GM19324 (cell line): ENCODE data around the gene PITPNM1.
"Not testable (repeated sequence)": the region's sequence is repeated elsewhere in the genome, so short reads cannot be mapped to it uniquely, and the experiment has no call there.

ENCODE experiments used
- ATAC-seq: cut with Tn5 transposase; IDR thresholded peaks from one replicate; pipeline ENCODE4 v1.9.1; 2021; ENCODE audit warnings: mild to moderate bottlenecking, moderate library complexity; ENCODE audit not compliant: unreplicated experiment, low FRiP score

PITPNM1 gene

DNA sequence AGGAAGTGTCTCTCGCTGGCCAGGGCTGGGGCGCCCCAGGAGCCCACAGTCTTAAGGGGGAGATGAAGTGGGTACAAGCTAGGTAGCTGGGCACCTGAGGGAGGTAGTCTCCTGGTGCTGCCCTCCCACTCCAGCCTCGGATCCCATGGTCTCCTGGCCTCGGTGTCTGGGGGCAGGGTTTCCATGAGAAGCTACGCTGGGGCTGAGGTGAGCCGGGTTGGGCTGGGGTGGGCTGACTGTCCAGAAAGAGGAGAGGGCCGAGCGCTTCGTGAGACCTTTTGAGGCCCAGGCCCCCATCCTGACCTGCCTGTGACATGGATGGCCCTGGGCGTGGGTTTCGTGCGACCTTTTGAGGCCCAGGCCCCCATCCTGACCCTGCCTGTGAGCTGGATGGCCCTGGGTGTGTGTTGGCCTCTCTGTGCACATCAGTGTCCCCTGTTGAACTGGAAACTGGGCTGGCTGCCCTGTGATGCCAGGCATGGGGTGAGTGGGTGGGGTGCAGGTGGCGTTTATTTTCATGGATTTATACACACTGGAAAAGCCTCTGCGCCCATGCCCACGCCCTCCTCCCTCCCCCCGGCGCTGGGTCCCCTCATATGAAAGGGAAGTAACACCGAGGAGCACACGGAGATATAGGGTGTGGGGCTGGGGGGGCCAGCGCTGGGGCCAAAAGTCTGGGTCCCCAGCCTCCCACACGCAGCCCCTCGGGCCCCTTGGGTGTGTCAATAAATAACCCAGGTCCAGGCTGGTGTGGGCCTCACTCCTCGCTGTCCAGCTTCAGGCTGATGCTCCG lies 13.7 kb downstream of the PITPNM1 start:
- no peak for ATAC-seq

DNA sequence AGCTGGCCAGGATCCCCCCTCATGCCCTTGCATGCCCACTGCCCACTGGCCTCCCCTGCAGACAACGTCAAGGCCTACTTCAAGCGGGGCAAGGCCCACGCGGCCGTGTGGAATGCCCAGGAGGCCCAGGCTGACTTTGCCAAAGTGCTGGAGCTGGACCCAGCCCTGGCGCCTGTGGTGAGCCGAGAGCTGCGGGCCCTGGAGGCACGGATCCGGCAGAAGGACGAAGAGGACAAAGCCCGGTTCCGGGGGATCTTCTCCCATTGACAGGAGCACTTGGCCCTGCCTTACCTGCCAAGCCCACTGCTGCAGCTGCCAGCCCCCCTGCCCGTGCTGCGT lies 14.5 kb downstream of the PITPNM1 start:
- no peak for ATAC-seq

DNA sequence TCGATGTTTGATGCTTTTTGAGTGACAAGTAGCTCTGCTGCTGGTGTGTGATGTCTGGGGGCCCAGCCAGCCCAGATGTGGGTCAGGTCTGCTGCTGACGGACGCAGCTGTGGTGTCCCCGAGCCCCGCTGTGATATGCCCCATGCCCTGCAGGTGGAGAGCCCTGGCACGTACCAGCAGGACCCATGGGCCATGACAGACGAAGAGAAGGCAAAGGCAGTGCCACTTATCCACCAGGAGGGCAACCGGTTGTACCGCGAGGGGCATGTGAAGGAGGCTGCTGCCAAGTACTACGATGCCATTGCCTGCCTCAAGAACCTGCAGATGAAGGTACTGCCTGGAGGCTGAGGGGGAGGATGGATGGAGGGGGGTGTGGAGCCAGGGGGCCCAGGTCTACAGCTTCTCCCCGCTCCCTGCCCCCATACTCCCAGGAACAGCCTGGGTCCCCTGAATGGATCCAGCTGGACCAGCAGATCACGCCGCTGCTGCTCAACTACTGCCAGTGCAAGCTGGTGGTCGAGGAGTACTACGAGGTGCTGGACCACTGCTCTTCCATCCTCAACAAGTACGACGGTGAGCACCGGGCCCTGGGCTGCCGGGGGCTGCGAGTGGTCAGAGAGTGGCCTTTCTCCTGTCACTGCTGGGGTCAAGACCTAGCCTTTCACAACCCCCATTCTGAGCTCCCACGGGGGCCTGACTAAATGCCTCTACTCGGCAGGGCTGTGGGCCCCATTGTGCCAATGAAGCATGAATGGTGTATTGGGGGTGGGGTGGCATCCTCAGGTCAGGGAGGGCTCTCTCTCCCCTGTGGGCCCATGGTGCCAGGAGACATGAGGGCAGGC lies 15.1 kb downstream of the PITPNM1 start:
- ATAC-seq, result no peak

DNA sequence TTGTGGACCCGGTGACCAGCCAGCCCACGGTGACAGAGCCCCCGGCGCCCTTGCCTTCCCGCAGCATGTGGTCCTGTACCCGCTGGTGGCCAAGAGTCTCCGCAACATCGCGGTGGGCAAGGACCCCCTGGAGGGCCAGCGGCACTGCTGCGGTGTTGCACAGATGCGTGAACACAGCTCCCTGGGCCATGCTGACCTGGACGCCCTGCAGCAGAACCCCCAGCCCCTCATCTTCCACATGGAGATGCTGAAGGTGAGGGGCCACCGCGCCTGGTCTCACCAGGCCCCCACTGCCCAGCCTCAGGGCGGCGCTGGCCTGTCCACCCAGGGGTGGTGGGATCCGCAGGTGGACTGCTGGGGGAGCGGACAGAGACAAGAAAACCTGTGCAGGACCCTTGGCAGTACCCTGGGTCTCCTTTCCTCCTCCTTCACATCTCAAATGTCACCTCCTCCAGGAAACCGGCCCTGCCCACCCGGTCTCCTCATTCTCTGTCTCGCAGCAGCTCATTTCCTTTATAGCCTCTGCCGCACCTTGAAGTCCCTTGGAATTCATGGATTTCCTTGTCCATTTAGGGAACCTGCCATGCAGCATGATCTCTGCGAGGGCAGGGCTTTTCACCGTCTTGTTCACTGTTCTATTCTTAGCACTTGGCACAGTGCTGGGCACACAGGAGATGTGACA lies 15.8 kb downstream of the PITPNM1 start:
- no peak for ATAC-seq

DNA sequence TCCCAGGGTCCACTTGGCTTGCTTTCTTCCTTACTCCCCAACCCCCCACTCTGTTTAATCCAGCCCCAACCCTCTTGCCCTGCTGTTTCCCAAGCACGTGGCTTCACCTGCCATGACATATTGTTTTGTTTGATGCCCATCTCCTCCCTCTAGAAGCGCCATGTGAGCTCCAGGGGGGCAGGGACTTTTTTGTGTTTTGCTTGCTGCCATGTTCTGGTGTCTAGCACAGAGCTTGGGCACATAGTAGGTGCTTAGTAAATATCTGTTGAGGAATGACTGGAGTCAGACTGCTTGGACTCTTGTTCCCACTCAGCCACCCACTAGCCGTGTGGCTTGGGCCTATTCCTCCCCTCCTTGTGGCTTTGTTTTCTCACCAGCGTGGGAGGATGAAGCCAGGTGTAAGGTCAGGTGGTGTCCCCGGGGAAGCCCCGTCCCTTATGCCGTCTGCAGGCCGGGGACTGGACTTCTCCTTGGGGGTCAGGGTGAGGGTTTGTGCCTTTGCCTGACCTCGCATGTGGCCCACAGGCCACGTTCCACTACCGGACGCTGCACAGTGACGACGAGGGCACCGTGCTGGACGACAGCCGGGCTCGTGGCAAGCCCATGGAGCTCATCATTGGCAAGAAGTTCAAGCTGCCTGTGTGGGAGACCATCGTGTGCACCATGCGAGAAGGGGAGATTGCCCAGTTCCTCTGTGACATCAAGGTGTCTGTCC lies 18.5 kb downstream of the PITPNM1 start:
- no peak for ATAC-seq

- ATAC-seq, result not testable (repeated sequence)
These were observed 19.2 kb downstream of the PITPNM1 start for GRCh38 chr11:67485873-67486361.

DNA sequence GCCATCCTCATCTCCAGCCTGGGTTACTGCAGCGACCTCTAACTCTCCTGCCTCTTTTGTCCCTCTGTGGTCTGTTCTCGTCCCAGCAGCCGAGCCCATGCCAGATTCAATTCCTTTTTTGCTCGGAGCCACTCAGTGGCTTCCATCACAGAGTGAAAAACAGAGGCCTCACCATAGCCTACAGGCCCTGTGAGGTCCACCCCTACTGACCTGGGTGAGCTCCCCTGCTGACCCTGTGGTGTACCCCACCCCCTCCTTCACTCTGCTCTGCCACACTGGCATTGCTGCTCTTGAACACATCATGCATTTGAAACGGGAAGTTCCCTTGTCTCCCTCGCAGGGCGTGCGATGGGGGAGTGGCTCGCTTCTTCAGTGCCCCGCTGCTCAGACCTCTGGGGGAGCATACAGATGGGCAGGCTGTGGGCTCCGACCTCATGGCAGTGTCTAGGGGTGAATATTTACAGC lies 20.3 kb downstream of the PITPNM1 start:
- ATAC-seq, result no peak

DNA sequence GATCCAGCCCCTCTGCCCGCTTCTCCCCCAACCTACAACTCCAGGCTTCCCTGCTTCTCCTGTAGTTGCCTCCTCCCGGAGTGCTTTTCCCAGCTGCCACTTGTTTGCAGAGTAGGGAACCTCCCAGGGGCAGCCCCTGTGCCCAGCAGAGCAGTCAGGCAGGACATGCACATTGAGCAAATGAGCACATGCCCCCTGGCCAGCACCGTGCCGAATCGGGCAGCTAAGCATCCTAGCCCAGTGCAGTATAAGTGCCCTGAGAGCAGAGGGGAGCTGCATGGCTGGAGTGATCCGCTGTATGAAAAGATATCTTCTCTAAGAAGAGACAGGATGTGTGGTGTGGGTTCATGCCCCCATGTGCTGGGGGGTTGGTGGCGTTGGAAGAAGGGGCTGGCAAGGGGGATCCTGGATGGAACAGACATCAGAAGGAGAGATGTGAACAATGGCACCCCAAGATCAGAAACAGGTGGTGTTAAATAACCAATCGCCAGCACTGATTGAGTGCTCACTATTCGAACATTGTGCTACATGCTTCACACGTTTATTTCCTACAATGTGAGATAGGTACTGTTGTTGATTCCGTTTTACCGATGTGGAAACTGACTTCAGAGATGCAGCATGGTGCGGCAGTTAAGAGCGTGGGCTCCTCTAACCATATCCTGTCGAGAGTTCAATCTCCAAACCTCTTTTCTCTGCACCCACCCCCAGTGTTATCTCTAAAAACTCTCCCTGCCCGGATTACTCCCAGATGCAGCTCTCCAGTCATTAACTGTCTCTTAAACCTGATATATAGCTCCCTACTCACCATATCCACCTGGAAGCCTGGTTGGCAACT lies 21.1 kb downstream of the PITPNM1 start:
- ATAC-seq, result no peak

DNA sequence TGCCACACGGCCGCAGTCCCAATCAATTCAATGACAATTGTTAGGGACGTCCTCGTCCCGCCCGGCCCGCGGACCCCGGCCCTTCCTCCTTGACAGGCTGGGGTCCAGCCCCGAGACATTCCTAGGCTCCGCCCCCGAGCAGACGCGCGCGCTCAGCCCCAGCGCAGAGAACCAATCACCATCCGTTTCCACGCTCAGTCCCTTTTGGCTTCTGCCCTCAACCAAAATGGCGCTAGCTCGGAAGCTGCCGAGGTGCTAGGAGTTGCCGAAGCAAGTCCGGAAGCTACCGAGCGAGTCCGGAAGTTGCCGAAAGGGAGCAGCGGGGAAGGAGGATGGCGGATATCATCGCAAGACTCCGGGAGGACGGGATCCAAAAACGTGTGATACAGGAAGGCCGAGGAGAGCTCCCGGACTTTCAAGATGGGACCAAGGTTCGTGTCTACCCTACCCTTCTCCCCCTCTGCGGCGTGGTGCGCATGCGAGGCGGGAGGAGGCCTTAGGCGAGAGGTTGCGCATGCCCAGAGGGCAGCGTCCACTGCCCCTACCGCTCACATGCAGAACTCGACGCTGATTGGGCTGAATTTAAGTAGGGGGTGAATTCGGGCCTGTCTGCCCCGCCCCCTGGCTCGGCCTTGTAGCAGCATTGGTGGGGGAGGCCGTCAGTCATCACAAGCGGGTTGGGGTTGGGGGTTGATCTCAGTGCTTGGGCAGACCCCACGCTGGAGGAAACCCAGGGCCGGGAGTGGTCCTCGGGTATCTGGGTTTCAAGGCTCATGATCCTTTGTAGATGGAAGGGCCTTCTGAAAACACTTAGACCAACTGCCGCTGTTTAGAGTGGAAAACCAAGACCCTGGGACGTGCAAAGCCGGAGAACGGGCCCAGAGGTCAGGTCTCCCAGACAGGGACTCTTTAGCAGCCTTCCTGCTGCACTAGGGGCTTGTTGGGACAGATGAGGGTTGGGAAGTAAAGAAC lies 22.1 kb downstream of the PITPNM1 start, which contains the start of gene AIP:
Gene AIP (plus strand): TSS at position 200 of the 972 bp plus-strand sequence. CDS start 133 bp downstream, at position 333.
- ATAC-seq, result peak; percentile 82

DNA sequence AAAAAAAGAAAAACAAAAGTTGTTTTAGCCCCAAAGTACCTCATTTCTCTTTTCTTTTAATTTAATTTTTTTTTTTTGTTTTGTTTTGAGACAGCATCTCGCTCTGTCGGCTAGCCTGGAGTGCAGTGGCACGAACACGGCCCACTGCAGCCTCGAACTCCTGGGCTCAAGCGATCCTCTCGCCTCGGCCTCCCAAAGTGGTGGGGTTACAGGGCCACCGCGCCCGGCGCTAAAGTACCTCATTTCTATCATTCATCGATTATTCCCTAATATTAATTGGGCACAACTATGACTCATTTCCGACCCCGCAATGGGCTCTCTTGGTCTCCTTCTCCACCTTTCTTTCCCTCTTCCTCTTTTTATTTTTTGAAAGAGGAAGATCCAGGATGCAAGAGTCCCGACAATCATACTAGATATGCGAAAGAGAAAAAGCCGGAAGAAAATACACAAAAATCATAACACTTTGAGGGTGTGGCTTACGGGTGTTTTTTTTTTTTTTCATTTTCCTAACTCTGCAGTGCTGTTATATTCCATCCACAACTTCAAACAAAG lies 22.8 kb downstream of the PITPNM1 start:
- no peak for ATAC-seq

DNA sequence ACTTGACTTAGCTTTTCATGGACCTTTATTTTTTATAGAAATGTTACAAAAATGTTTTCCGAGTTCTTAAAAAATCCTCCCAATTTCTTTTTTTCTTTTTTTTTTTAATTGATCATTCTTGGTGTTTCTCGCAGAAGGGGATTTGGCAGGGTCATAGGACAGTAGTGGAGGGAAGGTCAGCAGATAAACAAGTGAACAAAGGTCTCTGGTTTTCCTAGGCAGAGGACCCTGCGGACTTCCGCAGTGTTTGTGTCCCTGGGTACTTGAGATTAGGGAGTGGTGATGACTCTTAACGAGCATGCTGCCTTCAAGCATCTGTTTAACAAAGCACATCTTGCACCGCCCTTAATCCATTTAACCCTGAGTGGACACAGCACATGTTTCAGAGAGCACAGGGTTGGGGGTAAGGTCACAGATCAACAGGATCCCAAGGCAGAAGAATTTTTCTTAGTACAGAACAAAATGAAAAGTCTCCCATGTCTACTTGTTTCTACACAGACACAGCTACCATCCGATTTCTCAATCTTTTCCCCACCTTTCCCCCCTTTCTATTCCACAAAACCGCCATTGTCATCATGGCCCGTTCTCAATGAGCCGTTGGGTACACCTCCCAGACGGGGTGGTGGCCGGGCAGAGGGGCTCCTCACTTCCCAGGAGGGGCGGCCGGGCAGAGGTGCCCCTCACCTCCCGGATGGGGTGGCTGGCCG lies 27.7 kb downstream of the PITPNM1 start:
- not testable (repeated sequence) for ATAC-seq

GRCh38 chr11:67476692-67477091 lies 28.5 kb downstream of the PITPNM1 start:
- not testable (repeated sequence) for ATAC-seq

DNA sequence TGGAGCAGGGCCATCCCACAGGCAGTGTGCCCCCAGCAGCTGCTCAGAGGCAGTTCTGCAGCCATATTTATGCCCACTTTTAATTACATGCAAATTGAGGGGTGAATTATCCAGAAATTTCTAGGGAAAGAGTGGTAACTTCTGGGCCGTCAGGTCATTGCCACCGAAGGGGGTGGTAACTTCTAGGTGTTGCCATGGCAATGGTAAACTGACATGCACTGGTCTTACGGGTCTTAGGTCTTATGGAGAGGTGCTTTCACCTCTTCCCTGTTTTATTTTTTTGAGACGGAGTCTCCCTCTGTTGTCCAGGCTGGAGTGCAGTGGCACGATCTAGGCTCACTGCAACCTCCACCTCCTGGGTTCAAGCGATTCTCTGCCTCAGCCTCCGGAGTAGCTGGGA lies 32.3 kb downstream of the PITPNM1 start:
- no peak for ATAC-seq

- no peak for ATAC-seq
These were observed 34.7 kb downstream of the PITPNM1 start for GRCh38 chr11:67470337-67471002.

DNA sequence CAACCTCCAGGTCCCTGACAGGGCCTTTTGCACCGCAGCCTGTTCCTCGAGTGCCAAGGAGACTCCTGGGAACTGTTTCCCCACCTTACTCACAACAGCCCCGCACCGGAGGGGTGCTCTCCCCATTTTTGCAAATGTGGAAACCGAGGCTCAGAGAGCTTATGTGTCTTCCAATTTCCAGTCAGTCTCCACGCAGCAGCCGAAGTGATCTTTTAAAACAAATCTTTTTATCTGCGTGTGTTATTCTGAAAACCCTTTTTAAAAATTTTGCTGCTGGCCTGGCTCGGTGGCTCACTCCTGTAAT lies 35.7 kb downstream of the PITPNM1 start:
- ATAC-seq, result no peak

DNA sequence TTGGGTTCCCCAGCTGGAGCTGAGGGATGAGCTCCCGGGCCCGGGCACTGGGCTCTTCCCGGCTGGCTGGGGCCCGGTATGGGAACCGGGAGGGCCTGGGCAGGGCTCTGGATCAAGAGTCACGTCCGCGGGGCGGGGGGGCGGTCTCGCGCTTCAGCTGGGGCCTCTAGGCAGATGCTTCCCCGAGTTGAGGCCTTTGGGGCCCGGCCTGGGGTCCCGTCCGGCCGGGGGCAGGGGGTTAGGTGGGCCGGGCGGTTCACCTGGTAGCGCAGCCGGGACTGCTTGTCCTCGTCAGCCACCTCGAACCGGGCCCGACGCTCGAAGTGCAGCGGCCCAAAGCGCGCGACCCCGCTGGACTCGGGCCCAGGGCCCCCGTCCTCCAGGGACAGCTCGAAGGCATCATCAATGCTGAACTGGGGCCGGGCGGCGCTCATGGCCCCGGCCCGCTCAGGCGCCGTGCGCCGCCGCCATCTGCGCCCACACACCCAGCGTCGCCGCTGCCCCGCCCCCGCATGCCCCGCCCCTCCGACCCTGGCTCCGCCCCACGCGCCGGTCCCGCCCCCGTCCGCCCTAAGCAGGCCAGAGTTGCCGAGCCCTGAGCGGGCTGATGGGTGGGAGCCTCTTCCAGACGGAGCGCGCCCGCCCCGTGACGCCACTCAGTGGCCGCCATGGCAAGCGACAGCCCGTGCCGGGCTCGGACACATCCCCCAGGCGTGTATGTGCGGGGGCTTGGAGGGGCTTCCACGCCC lies 36.2 kb downstream of the PITPNM1 start, which contains the start of gene TMEM134:
Gene TMEM134 (minus strand): TSS at position 493 of the 749 bp plus-strand sequence. CDS start 59 bp downstream, at position 434.
- ATAC-seq, result peak; percentile 61
